Pancreas (tissue), 10 donors: ENCODE results near the gene PEAK3. TPM values are rescaled to one million over a fixed set of nuclear protein-coding genes. Genes with fewer than 3 reads are reported as not detected.

Experiments used
- ATAC-seq, 4 donors: fragments of 200-7000 bp; cut with Tn5 transposase; one replicate each; pipeline versions ENCODE4 v1.8.0 to v1.9.1; 2020; ENCODE audit warnings: mild to moderate bottlenecking in 4 of 4, moderate library complexity in 4 of 4
- DNase-seq, 6 donors: peaks; one replicate each; pipeline ENCODE4 v3.0.0-alpha.2; 2020
- FAIRE-seq: peaks from 2 replicates; lab custom pipeline; 2012; peaks lifted over from hg19 to GRCh38; lab: Jason Lieb, UNC
- H3K27ac ChIP-seq, 4 donors: fragments of 200-600 bp; sonication (generic); 1 replicate in 3 of 4; 2 replicates in 1 of 4; pipeline versions ENCODE4 v1.5.0 to v1.8.0; 2020
- H3K27me3 ChIP-seq, 4 donors: fragments of 200-600 bp; one replicate each; pipeline ENCODE4 v1.8.0; 2021
- H3K36me3 ChIP-seq, 3 donors: fragments of 200-600 bp; sonication (generic) in 1 of 3; one replicate each; pipeline versions ENCODE4 v1.5.0 to v1.8.0; 2020 to 2021
- H3K4me1 ChIP-seq, 3 donors: fragments of 200-600 bp; one replicate each; pipeline ENCODE4 v1.8.0; 2021
- H3K4me3 ChIP-seq, 4 donors: fragments of 200-600 bp; sonication (generic) in 2 of 4; one replicate each; pipeline versions ENCODE4 v1.5.0 to v1.8.0; 2020 to 2021
- H3K9me3 ChIP-seq, 4 donors: fragments of 200-600 bp; one replicate each; pipeline ENCODE4 v1.8.0; 2021
- CTCF ChIP-seq, 4 donors: fragments of 200-600 bp; sonication (generic) in 3 of 4; IDR thresholded peaks; one replicate each; pipeline versions ENCODE4 v1.5.0 to v1.8.0; 2021; ENCODE audit warnings: antibody characterized with exemption in 4 of 4
- WGBS, 2 donors: extraction: QIAGEN DNeasy Blood & Tissue Kit; methylation state at CpG; one replicate each; pipeline ENCODE4 v1.1.7; 2013; 5-methylcytosine and 5-hydroxymethylcytosine counted together
- intact Hi-C, 3 donors: fragments of 100-400 bp; cut with DNase I; formaldehyde crosslinking; loops; one replicate each; pipeline versions ENCODE4 v1.11.1 to v1.14.2; 2022
- polyA plus RNA-seq, 2 donors: library from polyadenylated mRNA; stranded (reverse); fragments of 200-250 nt; gene quantifications; one replicate each; pipeline ENCODE4 v1.2.3, GENCODE V29; 2013
- total RNA-seq, 6 donors: library from RNA; stranded (reverse); fragmentation: NEBNext Ultra II Directional in 4 of 6; extraction: Animal tissue kit (Norgen Biotek cat#: 25700) in 4 of 6; gene quantifications; one replicate each; pipeline versions ENCODE4 v1.2.1 to v1.2.4, GENCODE V29; 2021 to 2023
- donor health status: healthy with polysubstance abuse.
- donor health status: DM: no; HTN: no; CAD: no; lungs with moderate emphysema.
- donor health status: DM: no; HTN: no; CAD: no.
- donor health status: control.
- donor health status: control.
- donor health status: Bipolar disorder and iron deficiency.
- donor health status: DM: yes; HTN: yes; CAD: no.
- donor health status: DM: no; HTN: no; CAD: no.
- donor health status: DM: no; HTN: no; CAD: no.
- donor health status: DM: yes; HTN: yes; CAD: no.

The PEAK3 gene
- total and polyA plus RNA-seq, 8 donors: 0.04 to 0.81 (median 0.16) TPM; not detected in 2

GRCh38 chr19:2252055-2252796 is 29.7 kb downstream of the PEAK3 start:
- no peak for TF ChIP-seq CTCF (IDR thresholded peaks at IDR 0.05)
- Histone ChIP-seq H3K4me1 (no peaks in the 10 kb centered on the region), H3K9me3 (no peaks in the 10 kb centered on the region), H3K27ac (no peak overlapping the region), H3K4me3 (no peak overlapping the region), H3K36me3 (peaks cover 0 to 5% (median 4%) of the 10 kb centered on the region in 3 donors), H3K27me3 (peaks cover 0 to 6% (median 0%) of the 10 kb centered on the region in 4 donors)
- FAIRE-seq (no peak), DNase-seq (peak in 2 of 6 donors; percentile 60 to 70), ATAC-seq (no peak)
- WGBS, 2 donors: 19 to 23% methylated on average over 68 to 74 of the region's 74 CpGs
- intact Hi-C loops: no loop called here

- H3K9me3 ChIP-seq: no peaks in the 10 kb centered on the region
- DNase-seq: peak in 3 of 6 donors; percentile 26 to 68 (median 64)
- no peaks in the 10 kb centered on the region for H3K4me1 ChIP-seq
- intact Hi-C loops: no loop called here
- 13 to 20% methylated on average over 103 to 125 of the region's 125 CpGs for WGBS, 2 donors
- peak overlapping the region in 1 of 4 donors; percentile 25 for H3K4me3 ChIP-seq
- no peak for TF ChIP-seq CTCF (IDR thresholded peaks at IDR 0.05)
- H3K27me3 ChIP-seq: peaks cover 0 to 6% (median 0%) of the 10 kb centered on the region in 4 donors
- no peak overlapping the region for H3K27ac ChIP-seq
- H3K36me3 ChIP-seq: peaks cover 0 to 12% (median 12%) of the 10 kb centered on the region in 3 donors
- no peak for FAIRE-seq
- peak in 1 of 4 donors; percentile 1 for ATAC-seq
Measured at GRCh38 chr19:2251106-2252054, 30.6 kb downstream of the PEAK3 start.

- DNase-seq: peak in 2 of 6 donors; percentile 15 to 77
- no peak overlapping the region for H3K27ac ChIP-seq
- peak overlapping the region in 1 of 4 donors; percentile 25 for H3K4me3 ChIP-seq
- no peak for TF ChIP-seq CTCF (IDR thresholded peaks at IDR 0.05)
- peaks cover 0 to 19% (median 19%) of the 10 kb centered on the region in 3 donors for H3K36me3 ChIP-seq
- 12 to 17% methylated on average over 37 to 40 of the region's 40 CpGs for WGBS, 2 donors
- peaks cover 0 to 6% (median 0%) of the 10 kb centered on the region in 4 donors for H3K27me3 ChIP-seq
- no peak for FAIRE-seq
- no peaks in the 10 kb centered on the region for H3K4me1 ChIP-seq
- peak in 1 of 4 donors; percentile 3 for ATAC-seq
- intact Hi-C loops: no loop called here
- H3K9me3 ChIP-seq: no peaks in the 10 kb centered on the region
Measured at GRCh38 chr19:2250766-2251105, 31.2 kb downstream of the PEAK3 start.

GRCh38 chr19:2249880-2250765 is 31.9 kb downstream of the PEAK3 start:
- H3K4me3 ChIP-seq: no peak overlapping the region
- H3K36me3 ChIP-seq: peaks cover 0 to 25% (median 25%) of the 10 kb centered on the region in 3 donors
- 25 to 30% methylated on average over 42 to 43 of the region's 43 CpGs for WGBS, 2 donors
- peaks cover 0 to 6% (median 0%) of the 10 kb centered on the region in 4 donors for H3K27me3 ChIP-seq
- no peak for TF ChIP-seq CTCF (IDR thresholded peaks at IDR 0.05)
- DNase-seq: peak in 3 of 6 donors; percentile 39 to 81 (median 58)
- intact Hi-C loops: no loop called here
- no peaks in the 10 kb centered on the region for H3K9me3 ChIP-seq
- ATAC-seq: peak in 2 of 4 donors; percentile 3 to 16
- no peaks in the 10 kb centered on the region for H3K4me1 ChIP-seq
- H3K27ac ChIP-seq: no peak overlapping the region
- FAIRE-seq: no peak
